NCI-H1436 (cell line): ENCODE data around the gene TRIM34.
"Not testable (repeated sequence)": the region's sequence is repeated elsewhere in the genome, so short reads cannot be mapped to it uniquely, and the experiment has no call there.

Experiments
- DNase-seq: peaks from one replicate; lab custom pipeline; 2025; lab: John Stamatoyannopoulos, UW

Gene TRIM34

GRCh38 chr11:5620651-5621521, 3.9 kb upstream of the TRIM34 start:
- DNase-seq = no peak

- DNase-seq = no peak
These were observed 3.2 kb upstream of the TRIM34 start for GRCh38 chr11:5621580-5621979.

DNA sequence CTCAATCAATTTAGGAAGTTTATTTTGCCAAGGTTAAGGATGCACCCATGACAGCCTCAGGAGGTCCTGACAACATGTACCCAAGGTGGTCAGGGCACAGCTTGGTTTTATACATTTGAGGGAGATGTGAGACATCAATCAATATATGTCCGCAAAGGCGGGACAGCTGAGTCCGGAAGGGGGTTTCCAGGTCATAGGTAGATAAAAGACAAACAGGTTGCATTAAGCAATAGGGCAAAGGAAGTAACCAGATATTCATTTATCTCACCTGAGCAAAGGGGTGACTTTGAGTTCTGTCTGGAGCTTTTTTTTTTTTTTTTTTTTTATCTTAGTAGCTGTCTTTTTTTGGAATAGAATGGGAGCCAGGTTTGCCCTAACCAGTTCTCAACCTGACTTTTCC, 2.0 kb upstream of the TRIM34 start:
- no peak for DNase-seq

- no peak for DNase-seq
These were observed 480 bp downstream of the TRIM34 start for GRCh38 chr11:5625281-5625680.

DNA sequence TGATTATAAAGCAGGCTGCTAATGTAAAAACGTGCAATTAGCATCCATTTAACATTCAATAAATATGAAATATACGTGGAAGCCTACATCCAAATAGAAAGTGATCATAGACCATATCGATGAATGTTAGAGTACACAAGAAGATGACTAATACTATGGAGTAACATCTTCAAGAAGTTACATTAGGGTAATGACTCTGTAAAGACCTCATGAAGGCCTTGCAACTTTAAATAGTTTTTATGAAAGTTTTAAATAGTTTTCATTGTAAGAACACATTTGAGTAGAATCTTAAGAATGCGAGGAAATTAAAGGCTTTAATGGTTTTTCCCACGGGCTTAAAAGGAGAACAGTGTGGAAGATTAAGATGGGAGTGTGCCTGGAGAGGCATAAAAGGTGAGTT, 1.4 kb downstream of the TRIM34 start:
- no peak for DNase-seq

DNA sequence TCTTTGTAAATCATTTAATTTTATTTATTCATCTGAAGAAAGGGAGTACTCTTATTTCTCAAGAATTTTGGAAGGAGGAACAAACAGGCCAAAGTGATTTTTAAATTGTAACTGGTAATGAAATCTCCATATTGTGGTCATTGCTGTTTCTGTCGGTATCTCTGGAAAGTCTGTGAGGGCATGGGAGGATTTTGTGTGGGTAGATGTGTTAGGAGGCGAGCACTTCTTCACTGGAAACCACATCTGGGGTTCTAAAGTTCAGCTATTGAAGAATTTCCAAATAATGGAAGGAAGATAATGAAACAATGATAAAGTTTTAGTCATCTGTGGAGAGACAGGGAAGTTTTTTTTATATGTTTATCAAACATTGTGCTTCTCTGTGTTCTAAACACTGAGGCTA, 6.6 kb downstream of the TRIM34 start:
- DNase-seq = no peak

- DNase-seq = no peak
These were observed 7.3 kb downstream of the TRIM34 start for GRCh38 chr11:5631969-5632635.

GRCh38 chr11:5639953-5640352, 15.2 kb downstream of the TRIM34 start:
- DNase-seq = no peak

GRCh38 chr11:5643585-5643984, 18.8 kb downstream of the TRIM34 start:
- no peak for DNase-seq

DNA sequence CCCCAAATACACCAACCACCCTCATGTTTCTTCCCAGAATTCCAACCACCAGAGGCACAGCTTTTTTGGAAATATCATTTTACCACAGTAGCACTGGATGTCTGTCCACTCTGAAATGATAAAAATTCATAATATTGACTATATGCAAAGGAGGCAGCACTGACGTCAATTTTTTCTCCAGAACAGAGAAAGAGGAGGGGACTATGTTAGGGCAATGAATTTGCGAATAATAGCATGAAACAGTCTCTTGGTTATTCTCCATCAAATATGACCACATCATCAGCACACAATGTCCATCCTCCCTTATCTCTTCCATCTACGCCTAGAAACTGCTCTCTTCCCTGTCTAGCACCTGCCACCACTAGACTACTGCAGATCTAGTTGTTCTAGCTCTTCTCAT, 21.3 kb downstream of the TRIM34 start:
- DNase-seq = no peak

DNA sequence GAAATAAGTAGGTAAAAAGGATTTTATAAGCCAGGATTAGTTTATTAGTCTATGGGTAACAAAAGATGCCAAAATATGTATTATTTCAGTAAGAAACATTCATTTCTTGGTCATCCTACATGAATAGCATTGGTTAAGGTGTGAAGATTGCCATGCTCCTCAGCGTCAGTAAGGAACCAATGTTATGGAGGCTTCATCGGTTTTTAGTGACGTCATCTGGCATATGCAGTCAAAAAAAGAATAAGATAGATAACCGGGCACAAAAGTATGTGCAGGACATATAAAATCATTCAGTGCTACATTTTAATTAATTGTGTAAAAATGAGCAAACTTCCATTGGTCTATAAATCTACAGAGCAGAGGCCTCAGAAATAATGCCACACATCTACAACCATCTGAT, 30.7 kb downstream of the TRIM34 start:
- DNase-seq = no peak

DNA sequence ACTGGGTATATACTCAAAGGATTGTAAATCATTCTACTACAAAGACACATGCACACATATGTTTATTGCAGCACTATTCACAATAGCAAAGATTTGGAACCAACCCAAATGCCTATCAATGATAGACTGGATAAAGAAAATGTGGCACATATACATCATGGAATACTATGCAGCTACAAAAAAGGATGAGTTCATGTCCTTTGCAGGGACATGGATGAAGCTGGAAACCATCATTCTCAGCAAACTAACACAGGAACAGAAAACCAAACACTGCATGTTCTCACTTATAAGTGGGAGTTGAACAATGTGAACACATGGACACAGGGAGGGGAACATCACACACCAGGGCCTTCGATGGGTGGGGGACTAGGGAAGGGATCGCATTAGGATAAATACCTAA, 32.2 kb downstream of the TRIM34 start:
- not testable (repeated sequence) for DNase-seq

DNA sequence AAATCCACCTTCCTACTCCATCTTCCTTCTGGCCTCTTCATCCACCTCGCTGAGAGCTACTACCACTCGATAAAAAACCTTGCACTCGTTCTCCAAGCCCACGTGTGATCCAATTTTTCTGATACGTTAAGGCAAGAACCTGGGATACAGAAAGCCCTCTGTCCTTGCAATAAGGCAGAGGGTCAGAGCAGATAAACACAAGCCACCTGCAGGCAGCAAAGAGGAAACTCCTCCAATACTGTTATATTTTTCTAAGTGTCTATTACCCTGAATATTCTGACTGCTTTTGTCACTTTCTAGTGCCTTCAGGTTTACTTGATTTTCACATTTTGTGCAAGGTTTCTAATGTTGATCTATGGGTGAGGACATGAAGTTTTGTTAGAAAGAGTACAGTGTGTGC, 33.5 kb downstream of the TRIM34 start:
- no peak for DNase-seq

DNA sequence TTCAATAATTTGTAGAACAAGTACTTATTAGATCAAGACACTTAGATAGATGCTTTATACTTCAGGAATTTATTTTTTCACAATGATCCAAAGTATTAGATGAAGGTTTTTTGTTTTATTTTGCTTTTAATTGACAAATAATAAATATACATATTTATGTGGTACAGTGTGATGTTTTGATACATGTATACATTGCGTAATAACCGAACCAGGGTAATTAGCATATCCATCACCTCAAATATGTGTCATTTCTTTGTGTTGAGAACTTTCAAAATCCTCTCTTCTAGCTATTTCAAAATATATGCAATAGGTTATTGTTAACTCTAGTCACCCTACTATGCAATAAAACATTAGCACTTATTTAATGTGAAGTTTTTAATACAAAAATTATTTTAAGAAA, 38.7 kb downstream of the TRIM34 start:
- DNase-seq = no peak

DNA sequence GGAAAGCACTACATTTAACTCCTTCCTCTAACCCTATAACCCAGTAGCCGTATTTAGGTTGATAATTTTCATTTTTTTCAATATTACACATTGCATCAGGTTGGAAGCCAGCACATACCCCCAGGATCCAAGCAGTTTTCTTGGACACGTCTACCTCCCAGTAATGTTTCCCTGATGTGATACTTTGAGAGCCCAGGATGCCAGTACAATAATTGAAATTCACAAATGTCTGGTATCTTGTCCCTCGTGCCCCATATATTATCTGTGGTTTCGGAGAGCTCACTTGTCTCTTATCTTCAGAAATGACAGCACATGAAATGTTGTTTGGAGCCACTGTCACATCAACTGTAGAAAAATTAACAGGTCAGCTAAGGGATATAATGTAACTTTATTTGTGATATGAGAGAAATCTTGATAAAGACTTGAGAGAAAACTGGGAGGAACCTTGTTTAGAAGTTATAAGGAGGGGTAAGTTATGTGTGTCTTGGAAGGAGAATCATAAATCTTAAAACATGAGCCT, 40.3 kb downstream of the TRIM34 start:
- DNase-seq = no peak

- DNase-seq = no peak
These were observed 41.1 kb downstream of the TRIM34 start for GRCh38 chr11:5665746-5666401.

GRCh38 chr11:5666402-5666793, 41.6 kb downstream of the TRIM34 start:
- DNase-seq = no peak

DNA sequence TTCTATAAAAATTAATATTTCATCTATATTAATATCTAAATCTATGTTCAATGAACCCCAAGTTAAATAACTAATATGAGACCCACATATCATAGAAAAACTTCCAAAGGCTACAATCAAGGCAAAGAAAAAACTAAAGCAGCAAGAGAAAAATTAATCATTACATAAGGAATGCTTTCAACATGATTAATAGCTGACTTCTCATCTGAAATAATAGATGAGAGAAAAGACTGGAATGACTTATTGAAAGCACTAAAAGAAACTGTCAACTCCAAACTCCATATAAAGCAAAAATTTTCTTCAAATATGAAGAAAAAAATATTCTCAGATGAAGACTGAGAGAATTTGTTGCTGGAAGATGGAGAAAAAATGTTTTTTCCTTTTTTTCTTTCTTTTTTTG, 47.0 kb downstream of the TRIM34 start:
- no peak for DNase-seq

GRCh38 chr11:5674391-5674790, 49.6 kb downstream of the TRIM34 start:
- no peak for DNase-seq

DNA sequence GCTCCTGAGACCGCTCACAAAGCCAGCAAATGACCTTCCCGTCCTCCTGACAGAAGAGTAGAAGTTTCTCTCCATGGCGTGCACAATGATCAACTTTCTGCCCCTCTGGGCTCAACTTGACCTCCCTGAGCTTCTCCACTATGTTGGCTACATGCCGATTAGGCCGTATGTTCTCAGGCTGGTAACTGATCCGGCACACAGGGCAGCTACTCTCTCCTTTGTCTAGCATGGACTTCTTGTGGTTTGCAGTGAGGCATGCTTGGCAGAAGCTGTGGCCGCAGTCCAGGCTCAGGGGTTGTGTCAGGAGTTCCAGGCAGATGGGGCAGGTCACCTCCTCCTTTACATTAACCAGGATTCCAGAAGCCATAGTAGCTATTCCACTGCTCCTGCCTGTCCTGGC, 55.0 kb downstream of the TRIM34 start:
- no peak for DNase-seq

- DNase-seq = not testable (repeated sequence)
These were observed 58.2 kb downstream of the TRIM34 start for GRCh38 chr11:5682890-5683441.

GRCh38 chr11:5683620-5684019, 58.8 kb downstream of the TRIM34 start:
- DNase-seq = not testable (repeated sequence)
